DOHH2 (cell line): ENCODE measurements around the gene POU5F1.
"Not testable (repeated sequence)": the region's sequence is repeated elsewhere in the genome, so short reads cannot be mapped to it uniquely, and the experiment has no call there.

Experiments used
- H3F3A ChIP-seq: fragments of 200-600 bp; sonication (generic), shearing (Covaris generic); 2 replicates; pipeline ENCODE4 v1.6.0; 2016; ENCODE audit warnings: antibody characterized with exemption, mild to moderate bottlenecking; ENCODE audit not compliant: control insufficient read depth, insufficient read depth
- H3K27ac ChIP-seq: fragments of 200-600 bp; sonication (generic); 2 replicates; pipeline ENCODE4 v1.5.1; 2014; ENCODE audit warnings: low read depth, mild to moderate bottlenecking, low read length, moderate library complexity
- H3K27me3 ChIP-seq: fragments of 200-600 bp; sonication (generic); 2 replicates; pipeline ENCODE4 v1.6.1; 2014; ENCODE audit warnings: mild to moderate bottlenecking, low read length, mixed read lengths; ENCODE audit not compliant: control insufficient read depth
- H3K36me3 ChIP-seq: fragments of 200-600 bp; sonication (generic); 2 replicates; pipeline ENCODE4 v1.6.1; 2014; ENCODE audit warnings: mild to moderate bottlenecking, low read length, moderate library complexity, mixed read lengths; ENCODE audit not compliant: control insufficient read depth
- H3K4me1 ChIP-seq: fragments of 200-600 bp; sonication (generic); 2 replicates; pipeline ENCODE4 v1.6.1; 2014; ENCODE audit warnings: mild to moderate bottlenecking, low read length, mixed read lengths; ENCODE audit not compliant: control insufficient read depth
- H3K4me2 ChIP-seq: fragments of 200-600 bp; sonication (generic); 2 replicates; pipeline ENCODE4 v1.6.0; 2014; ENCODE audit warnings: mild to moderate bottlenecking, low read length, moderate library complexity
- H3K4me3 ChIP-seq: fragments of 200-600 bp; sonication (generic); 2 replicates; pipeline ENCODE4 v1.5.1; 2014; ENCODE audit warnings: mild to moderate bottlenecking, low read length, mixed read lengths
- H3K79me2 ChIP-seq: fragments of 200-600 bp; sonication (generic); 2 replicates; pipeline ENCODE4 v1.6.1; 2014; ENCODE audit warnings: mild to moderate bottlenecking, low read length, mixed read lengths; ENCODE audit not compliant: control insufficient read depth
- H3K9me2 ChIP-seq: fragments of 200-600 bp; sonication (generic); replicated peaks from 2 replicates; pipeline ENCODE4 v1.6.1; 2014; ENCODE audit warnings: mild to moderate bottlenecking, low read length, mixed read lengths; ENCODE audit not compliant: control insufficient read depth
- H3K9me3 ChIP-seq: fragments of 200-600 bp; sonication (generic); 2 replicates; pipeline ENCODE4 v1.6.1; 2014; ENCODE audit warnings: antibody characterized with exemption, low read length, mixed read lengths; ENCODE audit not compliant: control insufficient read depth, insufficient read depth
- H4K20me1 ChIP-seq: fragments of 200-600 bp; sonication (generic); 2 replicates; pipeline ENCODE4 v1.6.0; 2014; ENCODE audit warnings: low read depth, mild to moderate bottlenecking, antibody characterized with exemption, low read length, moderate library complexity; ENCODE audit not compliant: control insufficient read depth, insufficient read depth
- EZH2phosphoT487 ChIP-seq: fragments of 200-600 bp; sonication (generic); IDR thresholded peaks from 2 replicates; pipeline ENCODE4 v1.6.1; 2017; ENCODE audit warnings: borderline replicate concordance, mild to moderate bottlenecking, antibody characterized with exemption, low read length, moderate library complexity, mixed read lengths
- TF ChIP-seq, protein P1 (sequence below): fragments of 200-600 bp; sonication (generic); IDR thresholded peaks from one replicate; pipeline ENCODE4 v1.5.1; 2014; ENCODE audit warnings: antibody characterized with exemption, mild to moderate bottlenecking, low read depth, low read length; ENCODE audit not compliant: poor library complexity, severe bottlenecking

POU5F1 gene

GRCh38 chr6:31197559-31198305, 27.2 kb upstream of the POU5F1 start:
- Histone ChIP-seq H3K27me3 (no peaks in the 10 kb centered on the region), H3K36me3 (peaks cover 37% of the 10 kb centered on the region), H3K4me3 (peak overlapping the region; percentile 79), H3K4me1 (peaks cover 50% of the 10 kb centered on the region), H3K27ac (peak overlapping the region; percentile 92), H3K9me2 (no peaks in the 10 kb centered on the region), H3K4me2 (peak overlapping the region; percentile 63), H4K20me1 (no peaks in the 10 kb centered on the region), H3K9me3 (no peaks in the 10 kb centered on the region), H3F3A (peaks cover 21% of the 10 kb centered on the region), H3K79me2 (peaks cover 52% of the 10 kb centered on the region)
- TF ChIP-seq, protein P1, sequence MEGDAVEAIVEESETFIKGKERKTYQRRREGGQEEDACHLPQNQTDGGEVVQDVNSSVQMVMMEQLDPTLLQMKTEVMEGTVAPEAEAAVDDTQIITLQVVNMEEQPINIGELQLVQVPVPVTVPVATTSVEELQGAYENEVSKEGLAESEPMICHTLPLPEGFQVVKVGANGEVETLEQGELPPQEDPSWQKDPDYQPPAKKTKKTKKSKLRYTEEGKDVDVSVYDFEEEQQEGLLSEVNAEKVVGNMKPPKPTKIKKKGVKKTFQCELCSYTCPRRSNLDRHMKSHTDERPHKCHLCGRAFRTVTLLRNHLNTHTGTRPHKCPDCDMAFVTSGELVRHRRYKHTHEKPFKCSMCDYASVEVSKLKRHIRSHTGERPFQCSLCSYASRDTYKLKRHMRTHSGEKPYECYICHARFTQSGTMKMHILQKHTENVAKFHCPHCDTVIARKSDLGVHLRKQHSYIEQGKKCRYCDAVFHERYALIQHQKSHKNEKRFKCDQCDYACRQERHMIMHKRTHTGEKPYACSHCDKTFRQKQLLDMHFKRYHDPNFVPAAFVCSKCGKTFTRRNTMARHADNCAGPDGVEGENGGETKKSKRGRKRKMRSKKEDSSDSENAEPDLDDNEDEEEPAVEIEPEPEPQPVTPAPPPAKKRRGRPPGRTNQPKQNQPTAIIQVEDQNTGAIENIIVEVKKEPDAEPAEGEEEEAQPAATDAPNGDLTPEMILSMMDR, result no peak
- TF ChIP-seq EZH2phosphoT487, result no peak

DNA sequence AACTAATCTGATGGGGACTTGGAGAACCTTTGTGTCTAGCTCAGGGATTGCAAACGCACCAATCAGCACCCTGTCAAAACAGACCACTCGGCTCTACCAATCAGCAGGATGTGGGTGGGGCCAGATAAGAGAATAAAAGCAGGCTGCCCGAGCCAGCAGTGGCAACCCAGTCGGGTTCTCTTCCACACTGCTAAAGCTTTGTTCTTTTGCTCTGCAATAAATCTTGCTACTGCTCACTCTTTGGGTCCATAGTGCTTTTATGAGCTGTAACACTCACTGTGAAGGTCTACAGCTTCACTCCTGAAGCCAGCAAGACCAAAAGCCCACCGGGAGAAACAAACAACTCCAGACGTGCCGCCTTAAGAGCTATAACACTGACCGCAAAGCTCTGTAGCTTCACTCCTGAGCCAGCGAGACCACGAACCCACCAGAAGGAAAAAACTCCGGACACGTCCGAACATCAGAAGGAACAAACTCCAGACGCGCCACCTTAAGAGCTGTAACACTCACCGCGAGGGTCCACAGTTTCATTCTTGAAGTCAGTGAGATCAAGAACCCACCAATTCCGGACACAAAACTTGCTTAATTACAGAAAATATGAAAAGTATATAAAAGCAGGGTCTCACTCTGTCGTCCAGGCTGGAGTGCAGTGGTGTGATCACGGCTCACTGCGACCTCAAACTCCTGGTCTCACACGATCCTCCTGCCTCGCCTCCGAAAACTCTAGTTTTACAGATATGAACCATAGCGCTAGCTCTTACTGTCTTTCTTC, 26.0 kb upstream of the POU5F1 start:
- peaks cover 44% of the 10 kb centered on the region for H3K79me2 ChIP-seq
- not testable (repeated sequence) for H3K9me2 ChIP-seq, H3K9me3 ChIP-seq, H3K27me3 ChIP-seq, H4K20me1 ChIP-seq
- peaks cover 29% of the 10 kb centered on the region for H3K36me3 ChIP-seq
- H3K4me2 ChIP-seq, result peak overlapping the region; percentile 63
- peak overlapping the region; percentile 92 for H3K27ac ChIP-seq
- H3K4me1 ChIP-seq, result peaks cover 38% of the 10 kb centered on the region
- H3F3A ChIP-seq, result peaks cover 12% of the 10 kb centered on the region
- H3K4me3 ChIP-seq, result peak overlapping the region; percentile 79

- Histone ChIP-seq H3K79me2 (peaks cover 36% of the 10 kb centered on the region), H3F3A (peaks cover 12% of the 10 kb centered on the region; the same call in 1 of the 2 replicates), H3K4me1 (peaks cover 34% of the 10 kb centered on the region), H3K36me3 (peaks cover 24% of the 10 kb centered on the region)
- not testable (repeated sequence) for H3K4me2 ChIP-seq, H3K27ac ChIP-seq, H3K27me3 ChIP-seq, H3K4me3 ChIP-seq, H3K9me3 ChIP-seq, H4K20me1 ChIP-seq, H3K9me2 ChIP-seq
Measured at GRCh38 chr6:31195308-31195979, 25.0 kb upstream of the POU5F1 start.

GRCh38 chr6:31194061-31194834, 23.8 kb upstream of the POU5F1 start:
- Histone ChIP-seq H3K27me3 (no peaks in the 10 kb centered on the region), H3F3A (peaks cover 12% of the 10 kb centered on the region; the same call in 1 of the 2 replicates), H3K4me1 (peaks cover 24% of the 10 kb centered on the region), H3K4me3 (no peak overlapping the region), H3K36me3 (peaks cover 12% of the 10 kb centered on the region), H3K9me3 (no peaks in the 10 kb centered on the region), H3K4me2 (peak overlapping the region; percentile 14), H3K27ac (no peak overlapping the region), H4K20me1 (no peaks in the 10 kb centered on the region), H3K79me2 (peaks cover 24% of the 10 kb centered on the region), H3K9me2 (no peaks in the 10 kb centered on the region)
- TF ChIP-seq, protein P1, result no peak
- TF ChIP-seq EZH2phosphoT487, result no peak
